HCT116 (cell line): ENCODE data around the gene ACTRT2.

Experiments used
- CEBPB ChIP-seq: IDR thresholded peaks from 2 replicates; pipeline ENCODE4 v1.6.1; 2012; ENCODE audit warnings: low read depth
- ELF1 ChIP-seq: IDR thresholded peaks from 2 replicates; pipeline ENCODE4 v1.6.1; 2012; ENCODE audit warnings: low read depth, borderline replicate concordance
- EZH2 ChIP-seq: fragments of 200-600 bp; sonication (generic); IDR thresholded peaks from 2 replicates; pipeline ENCODE4 v1.6.1; 2017; ENCODE audit warnings: antibody characterized with exemption, mixed run types
- EZH2phosphoT487 ChIP-seq: fragments of 200-600 bp; IDR thresholded peaks from 2 replicates; pipeline ENCODE4 v1.6.1; 2018; ENCODE audit warnings: antibody characterized with exemption, borderline replicate concordance
- POLR2A ChIP-seq: IDR thresholded peaks from 2 replicates; pipeline ENCODE4 v1.7.0; 2011; ENCODE audit warnings: borderline replicate concordance; ENCODE audit not compliant: insufficient read depth, insufficient read length; ENCODE audit errors: extremely low read depth
- POLR2AphosphoS5 ChIP-seq: IDR thresholded peaks from 2 replicates; pipeline ENCODE4 v1.6.1; 2011; ENCODE audit warnings: mild to moderate bottlenecking, low read depth, low read length, moderate library complexity
- RAD21 ChIP-seq: IDR thresholded peaks from 2 replicates; pipeline ENCODE4 v1.6.1; 2012; ENCODE audit warnings: low read depth, mild to moderate bottlenecking
- SP1 ChIP-seq: IDR thresholded peaks from 2 replicates; pipeline ENCODE4 v1.6.1; 2012; ENCODE audit warnings: low read depth
- TCF7L2 ChIP-seq: IDR thresholded peaks from 2 replicates; pipeline ENCODE4 v1.7.0; 2011; ENCODE audit warnings: borderline replicate concordance, inconsistent platforms; ENCODE audit not compliant: insufficient read depth, insufficient read length; ENCODE audit errors: extremely low read depth
- YY1 ChIP-seq: IDR thresholded peaks from 2 replicates; pipeline ENCODE4 v1.6.1; 2011; ENCODE audit warnings: low read length, low read depth, moderate library complexity, mild to moderate bottlenecking; ENCODE audit not compliant: insufficient replicate concordance; ENCODE audit errors: extremely low read depth
- TF ChIP-seq, protein P1 (sequence below), 3 experiments: fragments of 200-600 bp in 1 of 3; sonication (generic) in 1 of 3; IDR thresholded peaks in 2 of 3; conservative IDR thresholded peaks in 1 of 3; 2 replicates each; pipeline ENCODE4 v1.5.1; 2012 to 2017; ENCODE audit warnings: low read depth in 2 of 3, low read length in 2 of 3, antibody characterized with exemption in 1 of 3, borderline replicate concordance in 1 of 3, control low read depth in 1 of 3, mild to moderate bottlenecking in 1 of 3, mixed read lengths in 1 of 3, mixed run types in 1 of 3, moderate library complexity in 1 of 3; ENCODE audit not compliant: insufficient read depth in 1 of 3
- TF ChIP-seq, protein P2 (sequence below): IDR thresholded peaks from 2 replicates; pipeline ENCODE4 v1.6.1; 2012
- TF ChIP-seq, protein P3 (sequence below): IDR thresholded peaks from 2 replicates; pipeline ENCODE4 v1.6.1; 2011; ENCODE audit warnings: mild to moderate bottlenecking, low read length, moderate library complexity; ENCODE audit not compliant: insufficient replicate concordance; ENCODE audit errors: extremely low read depth

DNA sequence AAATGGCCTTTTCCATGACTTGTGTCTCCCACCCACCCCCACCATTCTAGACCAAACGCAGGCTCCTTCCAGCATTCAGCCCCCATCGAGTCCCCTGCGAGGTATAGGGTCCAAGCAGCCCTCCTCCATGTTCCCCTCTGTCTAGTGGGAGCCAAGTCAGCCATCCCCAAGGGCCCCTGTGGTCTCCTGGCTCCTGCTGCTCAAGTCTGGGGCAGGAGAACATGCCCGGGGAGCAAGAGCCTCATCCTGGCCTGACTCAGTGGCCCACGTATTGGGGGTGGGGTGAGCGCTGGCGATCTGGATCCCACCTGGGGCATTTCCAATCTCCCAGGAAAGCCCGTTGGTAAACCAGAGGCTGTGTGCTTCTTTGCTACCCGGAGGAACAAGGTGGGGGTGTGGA, 43.6 kb downstream of the ACTRT2 start:
- TF ChIP-seq, protein P1, sequence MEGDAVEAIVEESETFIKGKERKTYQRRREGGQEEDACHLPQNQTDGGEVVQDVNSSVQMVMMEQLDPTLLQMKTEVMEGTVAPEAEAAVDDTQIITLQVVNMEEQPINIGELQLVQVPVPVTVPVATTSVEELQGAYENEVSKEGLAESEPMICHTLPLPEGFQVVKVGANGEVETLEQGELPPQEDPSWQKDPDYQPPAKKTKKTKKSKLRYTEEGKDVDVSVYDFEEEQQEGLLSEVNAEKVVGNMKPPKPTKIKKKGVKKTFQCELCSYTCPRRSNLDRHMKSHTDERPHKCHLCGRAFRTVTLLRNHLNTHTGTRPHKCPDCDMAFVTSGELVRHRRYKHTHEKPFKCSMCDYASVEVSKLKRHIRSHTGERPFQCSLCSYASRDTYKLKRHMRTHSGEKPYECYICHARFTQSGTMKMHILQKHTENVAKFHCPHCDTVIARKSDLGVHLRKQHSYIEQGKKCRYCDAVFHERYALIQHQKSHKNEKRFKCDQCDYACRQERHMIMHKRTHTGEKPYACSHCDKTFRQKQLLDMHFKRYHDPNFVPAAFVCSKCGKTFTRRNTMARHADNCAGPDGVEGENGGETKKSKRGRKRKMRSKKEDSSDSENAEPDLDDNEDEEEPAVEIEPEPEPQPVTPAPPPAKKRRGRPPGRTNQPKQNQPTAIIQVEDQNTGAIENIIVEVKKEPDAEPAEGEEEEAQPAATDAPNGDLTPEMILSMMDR (IDR thresholded peaks at IDR 0.05 in 2 of 3, conservative IDR thresholded peaks at IDR 0.05 in 1 of 3; ENCODE audit: borderline replicate concordance in 1 of 3, insufficient read depth in 1 of 3, low read depth in 2 of 3, low read length in 2 of 3), result no peak
- no peak for TF ChIP-seq POLR2AphosphoS5
- TF ChIP-seq, protein P2, sequence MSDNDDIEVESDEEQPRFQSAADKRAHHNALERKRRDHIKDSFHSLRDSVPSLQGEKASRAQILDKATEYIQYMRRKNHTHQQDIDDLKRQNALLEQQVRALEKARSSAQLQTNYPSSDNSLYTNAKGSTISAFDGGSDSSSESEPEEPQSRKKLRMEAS, result no peak
- no peak for TF ChIP-seq YY1
- no peak for TF ChIP-seq SP1
- no peak for TF ChIP-seq EZH2
- no peak for TF ChIP-seq ELF1
- TF ChIP-seq CEBPB, result no peak
- TF ChIP-seq, protein P3, sequence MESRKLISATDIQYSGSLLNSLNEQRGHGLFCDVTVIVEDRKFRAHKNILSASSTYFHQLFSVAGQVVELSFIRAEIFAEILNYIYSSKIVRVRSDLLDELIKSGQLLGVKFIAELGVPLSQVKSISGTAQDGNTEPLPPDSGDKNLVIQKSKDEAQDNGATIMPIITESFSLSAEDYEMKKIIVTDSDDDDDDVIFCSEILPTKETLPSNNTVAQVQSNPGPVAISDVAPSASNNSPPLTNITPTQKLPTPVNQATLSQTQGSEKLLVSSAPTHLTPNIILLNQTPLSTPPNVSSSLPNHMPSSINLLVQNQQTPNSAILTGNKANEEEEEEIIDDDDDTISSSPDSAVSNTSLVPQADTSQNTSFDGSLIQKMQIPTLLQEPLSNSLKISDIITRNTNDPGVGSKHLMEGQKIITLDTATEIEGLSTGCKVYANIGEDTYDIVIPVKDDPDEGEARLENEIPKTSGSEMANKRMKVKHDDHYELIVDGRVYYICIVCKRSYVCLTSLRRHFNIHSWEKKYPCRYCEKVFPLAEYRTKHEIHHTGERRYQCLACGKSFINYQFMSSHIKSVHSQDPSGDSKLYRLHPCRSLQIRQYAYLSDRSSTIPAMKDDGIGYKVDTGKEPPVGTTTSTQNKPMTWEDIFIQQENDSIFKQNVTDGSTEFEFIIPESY, result no peak
- TF ChIP-seq RAD21, result no peak
- no peak for TF ChIP-seq POLR2A
- no peak for TF ChIP-seq EZH2phosphoT487
- no peak for TF ChIP-seq TCF7L2
